Measurements from ENCODE around the gene KCNAB1.

DNA sequence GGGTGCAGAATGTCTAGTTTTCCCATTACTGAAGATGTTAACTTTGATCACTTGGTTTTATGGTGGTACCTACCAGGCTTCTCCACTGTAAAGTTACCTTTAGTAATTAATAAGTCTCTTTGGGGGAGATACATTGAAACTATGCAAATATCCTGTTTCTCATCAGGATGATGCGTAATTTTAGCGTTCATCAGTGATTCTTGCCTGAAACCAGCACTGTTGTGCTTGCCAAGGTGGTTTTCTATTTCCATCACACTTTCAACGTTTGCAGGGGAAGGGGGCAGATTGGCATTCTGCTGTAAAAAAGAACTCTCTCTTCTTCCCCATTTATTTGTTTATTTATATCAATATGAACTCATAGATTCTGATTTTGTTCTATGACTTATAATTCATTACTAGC, 373.5 kb downstream of the KCNAB1 start:
- TF ChIP-seq RFX5 (IDR thresholded peaks at IDR 0.05; ENCODE audit: low read depth, low read length) (no peak), RAD51 (IDR thresholded peaks at IDR 0.05) (no peak), EZH2 (IDR thresholded peaks at IDR 0.05; ENCODE audit: borderline replicate concordance, control insufficient read depth, low read depth, low read length) (no peak), CREB1 (IDR thresholded peaks at IDR 0.05; ENCODE audit: low read depth) (no peak), JUND (IDR thresholded peaks at IDR 0.05; ENCODE audit: low read depth, low read length) (no peak), NFIC (IDR thresholded peaks at IDR 0.05; ENCODE audit: low read depth, low read length) (no peak), ESRRA (IDR thresholded peaks at IDR 0.05; ENCODE audit: low read length) (no peak), SUZ12 (IDR thresholded peaks at IDR 0.05; ENCODE audit: unreplicated experiment) (no peak)
- TF ChIP-seq, protein P1, sequence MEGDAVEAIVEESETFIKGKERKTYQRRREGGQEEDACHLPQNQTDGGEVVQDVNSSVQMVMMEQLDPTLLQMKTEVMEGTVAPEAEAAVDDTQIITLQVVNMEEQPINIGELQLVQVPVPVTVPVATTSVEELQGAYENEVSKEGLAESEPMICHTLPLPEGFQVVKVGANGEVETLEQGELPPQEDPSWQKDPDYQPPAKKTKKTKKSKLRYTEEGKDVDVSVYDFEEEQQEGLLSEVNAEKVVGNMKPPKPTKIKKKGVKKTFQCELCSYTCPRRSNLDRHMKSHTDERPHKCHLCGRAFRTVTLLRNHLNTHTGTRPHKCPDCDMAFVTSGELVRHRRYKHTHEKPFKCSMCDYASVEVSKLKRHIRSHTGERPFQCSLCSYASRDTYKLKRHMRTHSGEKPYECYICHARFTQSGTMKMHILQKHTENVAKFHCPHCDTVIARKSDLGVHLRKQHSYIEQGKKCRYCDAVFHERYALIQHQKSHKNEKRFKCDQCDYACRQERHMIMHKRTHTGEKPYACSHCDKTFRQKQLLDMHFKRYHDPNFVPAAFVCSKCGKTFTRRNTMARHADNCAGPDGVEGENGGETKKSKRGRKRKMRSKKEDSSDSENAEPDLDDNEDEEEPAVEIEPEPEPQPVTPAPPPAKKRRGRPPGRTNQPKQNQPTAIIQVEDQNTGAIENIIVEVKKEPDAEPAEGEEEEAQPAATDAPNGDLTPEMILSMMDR (IDR thresholded peaks at IDR 0.05 in 2 of 3, conservative IDR thresholded peaks at IDR 0.05 in 1 of 3; ENCODE audit: control insufficient read depth in 2 of 3, extremely low read depth in 1 of 3, insufficient read depth in 1 of 3, low read depth in 3 of 3, low read length in 3 of 3), result no peak
